Measurements from ENCODE around the gene KLF12.

DNA sequence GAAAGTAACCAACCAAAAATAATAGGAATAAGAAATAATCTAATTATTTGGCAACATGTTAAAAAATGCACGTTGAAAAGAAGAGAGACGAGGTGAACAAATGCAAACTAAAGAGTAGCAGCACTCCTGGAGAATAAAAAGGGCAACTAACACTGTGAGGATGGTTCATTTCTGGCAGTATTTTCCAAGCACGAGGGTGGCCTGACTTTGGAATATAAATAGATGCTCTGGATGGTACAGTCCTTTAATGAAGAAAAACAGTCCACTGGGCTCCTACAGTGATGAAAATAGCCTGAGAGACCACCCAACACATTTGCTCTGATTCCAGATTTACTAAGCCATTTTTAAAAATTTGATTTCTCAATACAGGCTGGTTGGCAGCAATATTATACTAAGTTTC is 17.7 kb upstream of the KLF12 start:
- TF ChIP-seq, protein P1, sequence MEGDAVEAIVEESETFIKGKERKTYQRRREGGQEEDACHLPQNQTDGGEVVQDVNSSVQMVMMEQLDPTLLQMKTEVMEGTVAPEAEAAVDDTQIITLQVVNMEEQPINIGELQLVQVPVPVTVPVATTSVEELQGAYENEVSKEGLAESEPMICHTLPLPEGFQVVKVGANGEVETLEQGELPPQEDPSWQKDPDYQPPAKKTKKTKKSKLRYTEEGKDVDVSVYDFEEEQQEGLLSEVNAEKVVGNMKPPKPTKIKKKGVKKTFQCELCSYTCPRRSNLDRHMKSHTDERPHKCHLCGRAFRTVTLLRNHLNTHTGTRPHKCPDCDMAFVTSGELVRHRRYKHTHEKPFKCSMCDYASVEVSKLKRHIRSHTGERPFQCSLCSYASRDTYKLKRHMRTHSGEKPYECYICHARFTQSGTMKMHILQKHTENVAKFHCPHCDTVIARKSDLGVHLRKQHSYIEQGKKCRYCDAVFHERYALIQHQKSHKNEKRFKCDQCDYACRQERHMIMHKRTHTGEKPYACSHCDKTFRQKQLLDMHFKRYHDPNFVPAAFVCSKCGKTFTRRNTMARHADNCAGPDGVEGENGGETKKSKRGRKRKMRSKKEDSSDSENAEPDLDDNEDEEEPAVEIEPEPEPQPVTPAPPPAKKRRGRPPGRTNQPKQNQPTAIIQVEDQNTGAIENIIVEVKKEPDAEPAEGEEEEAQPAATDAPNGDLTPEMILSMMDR (IDR thresholded peaks at IDR 0.05): no peak
- TF ChIP-seq POLR2AphosphoS5 (IDR thresholded peaks at IDR 0.05; ENCODE audit: insufficient read depth in 1 of 2, low read depth in 1 of 2) (no peak), POLR2A (IDR thresholded peaks at IDR 0.05) (no peak)

Data from vagina (tissue), 2 donors.